Measurements from ENCODE around the gene MAP3K20.

The MAP3K20 gene

DNA sequence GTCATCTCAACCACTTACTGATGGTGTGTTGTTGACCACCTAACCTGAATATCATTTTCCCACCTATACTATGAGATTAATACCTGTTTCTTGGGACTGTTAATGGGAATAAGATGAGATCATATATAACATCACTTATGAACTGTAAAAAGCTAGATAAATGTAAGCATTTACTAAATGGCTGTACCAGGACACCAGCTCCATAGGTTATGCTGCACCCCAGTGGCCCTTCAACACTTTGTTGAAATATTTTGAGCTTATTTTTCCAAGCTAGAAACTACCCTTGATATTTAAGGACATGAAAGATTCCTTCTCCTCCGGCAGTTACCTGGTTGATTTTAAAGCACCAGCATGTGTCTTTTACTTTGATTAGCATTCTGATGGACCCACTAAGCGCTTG, 141.0 kb downstream of the MAP3K20 start:
- no peaks in the 10 kb centered on the region for H3K79me2 ChIP-seq (ENCODE audit: control insufficient read depth, insufficient read depth, low read length, unreplicated experiment)
- no peaks in the 10 kb centered on the region for H3K4me1 ChIP-seq (ENCODE audit: control insufficient read depth, insufficient read depth, low read length, unreplicated experiment)
- no peak overlapping the region for H2AFZ ChIP-seq (ENCODE audit: low read length, unreplicated experiment)
- no peaks in the 10 kb centered on the region for H3K27me3 ChIP-seq (ENCODE audit: insufficient read depth, low read length)
- H3K4me3 ChIP-seq (ENCODE audit: low read depth, low read length) = no peak overlapping the region
- H3K36me3 ChIP-seq (ENCODE audit: insufficient read depth, low read length) = peaks cover 3% of the 10 kb centered on the region; the same call in 1 of the 2 replicates
- no peak overlapping the region for H3K27ac ChIP-seq (ENCODE audit: low read depth, low read length)

DNA sequence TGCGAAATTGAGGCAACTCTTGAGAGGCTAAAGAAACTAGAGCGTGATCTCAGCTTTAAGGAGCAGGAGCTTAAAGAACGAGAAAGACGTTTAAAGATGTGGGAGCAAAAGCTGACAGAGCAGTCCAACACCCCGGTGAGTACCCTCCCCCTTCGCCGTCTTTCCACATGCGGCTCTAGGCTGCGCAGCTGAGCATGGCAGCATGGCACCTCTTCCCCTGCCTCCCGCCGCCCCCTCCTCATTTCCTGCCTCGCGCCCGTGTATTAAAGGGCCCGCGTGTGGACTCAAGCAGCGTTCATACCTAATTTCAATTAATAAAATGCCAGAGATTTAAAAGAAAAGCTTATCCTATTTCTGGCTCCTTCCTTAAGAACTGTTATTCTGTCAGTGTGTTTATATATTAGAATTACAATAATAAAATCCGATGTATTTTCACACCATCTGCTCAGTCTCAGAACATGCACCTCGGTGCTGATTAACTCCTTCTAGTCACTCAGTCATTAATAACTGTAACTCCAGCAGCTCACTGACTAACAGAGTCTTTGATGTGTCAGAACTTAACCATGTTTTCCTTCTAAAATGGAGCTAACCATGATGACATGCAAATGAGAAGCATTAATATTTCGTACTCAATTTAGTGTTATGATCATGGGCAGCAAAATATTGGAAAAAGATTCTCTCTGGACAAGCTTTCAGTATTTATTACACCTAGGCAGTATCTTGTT, 141.6 kb downstream of the MAP3K20 start:
- Histone ChIP-seq H3K4me1 (ENCODE audit: control insufficient read depth, insufficient read depth, low read length, unreplicated experiment) (no peaks in the 10 kb centered on the region), H3K79me2 (ENCODE audit: control insufficient read depth, insufficient read depth, low read length, unreplicated experiment) (no peaks in the 10 kb centered on the region), H2AFZ (ENCODE audit: low read length, unreplicated experiment) (no peak overlapping the region), H3K27ac (ENCODE audit: low read depth, low read length) (no peak overlapping the region), H3K4me3 (ENCODE audit: low read depth, low read length) (no peak overlapping the region), H3K36me3 (ENCODE audit: insufficient read depth, low read length) (peaks cover 3% of the 10 kb centered on the region; the same call in 1 of the 2 replicates), H3K27me3 (ENCODE audit: insufficient read depth, low read length) (no peaks in the 10 kb centered on the region)

DNA sequence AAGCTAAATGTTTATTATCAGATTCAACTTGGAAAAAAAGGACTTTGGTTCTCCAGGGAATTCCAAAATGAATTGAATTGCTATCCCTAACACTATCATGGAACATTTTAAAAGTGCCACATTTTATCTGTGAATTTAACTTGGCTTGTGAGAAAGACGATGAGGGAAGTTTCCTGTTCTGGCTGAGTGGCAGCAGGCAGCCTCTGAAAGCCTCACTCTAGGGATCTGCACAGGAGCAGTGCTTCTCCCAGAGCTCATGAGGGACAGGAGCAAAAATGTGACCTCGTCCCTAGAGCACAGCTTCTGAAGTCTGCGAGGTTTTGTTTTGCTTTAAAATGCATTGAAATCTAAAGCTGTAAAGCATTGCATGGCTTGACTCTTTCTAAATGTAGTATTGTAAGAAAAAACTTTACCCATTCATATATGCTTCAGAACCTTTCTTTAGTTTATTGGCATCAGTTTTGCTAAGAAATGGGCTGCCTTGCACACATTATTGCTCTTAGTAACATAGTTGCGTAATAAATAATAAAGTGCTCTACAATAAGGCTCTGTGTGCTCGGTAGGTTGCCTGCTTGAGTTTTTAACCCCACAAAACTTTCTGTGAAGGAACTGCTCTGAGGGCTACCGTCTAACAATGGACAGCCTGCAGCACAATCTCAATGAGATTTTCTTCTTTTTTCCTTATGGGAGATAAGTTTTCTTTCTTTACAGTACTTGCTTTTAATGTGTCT, 142.8 kb downstream of the MAP3K20 start:
- no peaks in the 10 kb centered on the region for H3K27me3 ChIP-seq (ENCODE audit: insufficient read depth, low read length)
- no peak overlapping the region for H3K4me3 ChIP-seq (ENCODE audit: low read depth, low read length)
- peaks cover 3% of the 10 kb centered on the region; the same call in 1 of the 2 replicates for H3K36me3 ChIP-seq (ENCODE audit: insufficient read depth, low read length)
- no peaks in the 10 kb centered on the region for H3K79me2 ChIP-seq (ENCODE audit: control insufficient read depth, insufficient read depth, low read length, unreplicated experiment)
- H3K4me1 ChIP-seq (ENCODE audit: control insufficient read depth, insufficient read depth, low read length, unreplicated experiment) = no peaks in the 10 kb centered on the region
- no peak overlapping the region for H3K27ac ChIP-seq (ENCODE audit: low read depth, low read length)
- no peak overlapping the region for H2AFZ ChIP-seq (ENCODE audit: low read length, unreplicated experiment)

DNA sequence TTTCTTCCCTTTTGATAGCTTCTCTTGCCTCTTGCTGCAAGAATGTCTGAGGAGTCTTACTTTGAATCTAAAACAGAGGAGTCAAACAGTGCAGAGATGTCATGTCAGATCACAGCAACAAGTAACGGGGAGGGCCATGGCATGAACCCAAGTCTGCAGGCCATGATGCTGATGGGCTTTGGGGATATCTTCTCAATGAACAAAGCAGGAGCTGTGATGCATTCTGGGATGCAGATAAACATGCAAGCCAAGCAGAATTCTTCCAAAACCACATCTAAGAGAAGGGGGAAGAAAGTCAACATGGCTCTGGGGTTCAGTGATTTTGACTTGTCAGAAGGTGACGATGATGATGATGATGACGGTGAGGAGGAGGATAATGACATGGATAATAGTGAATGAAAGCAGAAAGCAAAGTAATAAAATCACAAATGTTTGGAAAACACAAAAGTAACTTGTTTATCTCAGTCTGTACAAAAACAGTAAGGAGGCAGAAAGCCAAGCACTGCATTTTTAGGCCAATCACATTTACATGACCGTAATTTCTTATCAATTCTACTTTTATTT, 145.6 kb downstream of the MAP3K20 start:
- no peaks in the 10 kb centered on the region for H3K4me1 ChIP-seq (ENCODE audit: control insufficient read depth, insufficient read depth, low read length, unreplicated experiment)
- H3K36me3 ChIP-seq (ENCODE audit: insufficient read depth, low read length) = peaks cover 3% of the 10 kb centered on the region; the same call in 1 of the 2 replicates
- H3K27me3 ChIP-seq (ENCODE audit: insufficient read depth, low read length) = no peaks in the 10 kb centered on the region
- H2AFZ ChIP-seq (ENCODE audit: low read length, unreplicated experiment) = no peak overlapping the region
- no peaks in the 10 kb centered on the region for H3K79me2 ChIP-seq (ENCODE audit: control insufficient read depth, insufficient read depth, low read length, unreplicated experiment)
- H3K4me3 ChIP-seq (ENCODE audit: low read depth, low read length) = no peak overlapping the region
- H3K27ac ChIP-seq (ENCODE audit: low read depth, low read length) = no peak overlapping the region

DNA sequence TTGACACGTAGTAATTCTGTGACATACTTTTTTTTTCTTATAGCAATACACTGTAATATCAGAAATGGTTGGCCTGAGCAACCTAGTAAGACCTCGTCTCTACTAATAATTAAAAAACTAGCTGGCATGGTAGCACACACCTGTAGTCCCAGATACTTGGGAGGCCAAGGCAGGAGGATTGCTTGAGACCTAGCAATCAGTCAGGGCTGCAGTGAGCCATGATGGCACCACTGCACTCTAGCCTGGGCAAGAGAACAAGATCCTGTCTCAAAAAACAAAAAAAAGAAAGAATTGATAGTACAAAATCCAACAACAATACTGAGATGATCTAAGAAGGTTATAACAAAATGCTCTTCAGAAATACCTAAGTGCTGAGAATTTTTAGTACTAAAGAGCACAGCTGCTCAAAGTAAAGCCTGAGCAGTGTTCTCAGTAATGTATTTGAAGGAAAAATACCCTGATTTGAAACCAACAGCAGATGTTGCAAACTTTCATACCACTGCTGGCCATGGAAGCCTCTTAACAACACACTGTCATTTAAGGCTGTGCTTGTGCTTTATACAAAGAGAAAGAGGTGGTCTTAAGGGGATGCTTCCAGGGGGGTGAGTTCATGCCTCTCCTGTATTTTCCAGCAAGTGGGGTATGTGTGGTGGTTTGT, 146.4 kb downstream of the MAP3K20 start:
- Histone ChIP-seq H3K4me3 (ENCODE audit: low read depth, low read length) (no peak overlapping the region), H3K36me3 (ENCODE audit: insufficient read depth, low read length) (peaks cover 3% of the 10 kb centered on the region; the same call in 1 of the 2 replicates), H3K4me1 (ENCODE audit: control insufficient read depth, insufficient read depth, low read length, unreplicated experiment) (no peaks in the 10 kb centered on the region), H3K27me3 (ENCODE audit: insufficient read depth, low read length) (no peaks in the 10 kb centered on the region), H2AFZ (ENCODE audit: low read length, unreplicated experiment) (no peak overlapping the region), H3K27ac (ENCODE audit: low read depth, low read length) (no peak overlapping the region), H3K79me2 (ENCODE audit: control insufficient read depth, insufficient read depth, low read length, unreplicated experiment) (no peaks in the 10 kb centered on the region)

DNA sequence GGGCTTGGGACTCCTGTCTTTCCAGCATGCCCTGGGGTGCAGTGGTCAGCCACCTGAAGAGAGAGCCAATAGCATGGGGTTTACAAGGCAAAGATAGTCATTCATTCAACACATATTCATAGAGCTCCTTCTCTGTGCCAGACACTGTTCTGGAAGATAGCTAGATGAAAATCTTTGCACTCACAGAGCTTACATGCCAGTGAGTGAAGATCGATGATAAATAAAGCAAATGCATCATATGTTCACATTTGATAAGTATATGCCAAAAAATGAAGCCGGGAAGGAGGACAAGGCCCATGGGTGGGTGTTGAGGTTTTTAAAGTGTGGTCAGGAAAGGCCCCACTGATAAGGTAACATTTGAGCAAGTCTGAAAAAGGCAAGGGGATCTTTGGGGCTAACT, 148.2 kb downstream of the MAP3K20 start:
- H2AFZ ChIP-seq (ENCODE audit: low read length, unreplicated experiment) = no peak overlapping the region
- no peak overlapping the region for H3K27ac ChIP-seq (ENCODE audit: low read depth, low read length)
- H3K4me3 ChIP-seq (ENCODE audit: low read depth, low read length) = no peak overlapping the region
- H3K27me3 ChIP-seq (ENCODE audit: insufficient read depth, low read length) = no peaks in the 10 kb centered on the region
- no peaks in the 10 kb centered on the region for H3K79me2 ChIP-seq (ENCODE audit: control insufficient read depth, insufficient read depth, low read length, unreplicated experiment)
- H3K4me1 ChIP-seq (ENCODE audit: control insufficient read depth, insufficient read depth, low read length, unreplicated experiment) = no peaks in the 10 kb centered on the region
- H3K36me3 ChIP-seq (ENCODE audit: insufficient read depth, low read length) = peaks cover 3% of the 10 kb centered on the region; the same call in 1 of the 2 replicates

DNA sequence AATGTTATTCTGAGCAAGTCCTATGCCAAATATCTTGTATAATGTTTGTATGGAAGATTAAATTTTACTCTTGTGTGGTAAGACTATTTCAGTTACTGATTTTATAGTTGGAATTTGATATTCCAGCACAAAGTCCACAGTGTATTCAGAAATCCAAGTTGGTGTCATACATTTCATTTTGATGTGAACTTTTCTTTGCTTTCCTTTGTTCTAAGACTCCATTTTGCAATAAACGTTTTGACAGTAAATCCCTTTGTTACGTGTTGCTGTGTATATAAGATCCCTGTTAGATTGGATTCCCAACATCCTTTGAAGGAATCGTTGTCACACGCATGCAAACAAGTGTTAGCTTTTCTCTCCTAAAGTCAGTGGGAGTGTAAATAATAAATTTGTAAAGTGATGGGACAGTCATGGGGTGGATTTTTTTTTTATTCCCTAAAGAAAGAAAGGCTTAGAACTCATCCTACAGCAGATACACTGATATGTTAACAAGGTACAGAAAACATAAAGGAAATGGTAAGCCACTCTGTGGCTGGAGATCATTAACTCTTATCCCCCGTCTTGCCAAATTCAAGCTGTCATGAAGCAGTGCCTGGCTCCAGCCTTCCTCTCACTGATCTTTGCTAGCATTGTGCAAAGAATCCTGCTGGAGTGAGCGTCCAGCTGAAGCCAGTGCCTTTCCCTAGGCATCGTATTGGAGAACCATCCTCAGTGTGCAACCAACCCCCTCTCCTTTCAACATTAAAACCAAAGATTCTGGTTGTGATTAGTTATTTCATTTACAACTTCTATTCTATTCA, 151.5 kb downstream of the MAP3K20 start:
- Histone ChIP-seq H3K79me2 (ENCODE audit: control insufficient read depth, insufficient read depth, low read length, unreplicated experiment) (no peaks in the 10 kb centered on the region), H3K36me3 (ENCODE audit: insufficient read depth, low read length) (no peaks in the 10 kb centered on the region), H3K4me3 (ENCODE audit: low read depth, low read length) (no peak overlapping the region), H3K27ac (ENCODE audit: low read depth, low read length) (no peak overlapping the region), H3K4me1 (ENCODE audit: control insufficient read depth, insufficient read depth, low read length, unreplicated experiment) (no peaks in the 10 kb centered on the region), H2AFZ (ENCODE audit: low read length, unreplicated experiment) (no peak overlapping the region), H3K27me3 (ENCODE audit: insufficient read depth, low read length) (no peaks in the 10 kb centered on the region)

DNA sequence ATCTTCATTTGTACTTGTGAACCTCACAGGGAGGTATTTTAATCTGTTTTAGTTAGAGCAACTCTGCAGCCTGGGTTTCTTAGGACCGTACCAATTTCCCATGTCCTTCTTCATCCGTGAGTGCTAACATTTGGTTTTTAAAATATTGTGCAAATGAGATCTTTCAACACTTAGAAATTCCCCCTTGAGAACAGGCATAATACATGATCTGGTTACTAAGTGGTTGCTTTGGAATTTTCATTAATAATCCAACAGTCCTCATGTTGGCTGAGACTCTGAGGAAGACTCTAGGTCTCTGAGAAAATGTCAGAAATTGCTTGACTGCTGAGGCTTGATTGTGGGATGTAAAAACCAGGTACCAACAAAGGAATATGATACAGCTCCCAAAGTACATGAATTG, 153.4 kb downstream of the MAP3K20 start:
- no peaks in the 10 kb centered on the region for H3K27me3 ChIP-seq (ENCODE audit: insufficient read depth, low read length)
- no peak overlapping the region for H2AFZ ChIP-seq (ENCODE audit: low read length, unreplicated experiment)
- peaks cover 5% of the 10 kb centered on the region; the same call in 1 of the 2 replicates for H3K36me3 ChIP-seq (ENCODE audit: insufficient read depth, low read length)
- no peaks in the 10 kb centered on the region for H3K4me1 ChIP-seq (ENCODE audit: control insufficient read depth, insufficient read depth, low read length, unreplicated experiment)
- no peak overlapping the region for H3K27ac ChIP-seq (ENCODE audit: low read depth, low read length)
- H3K79me2 ChIP-seq (ENCODE audit: control insufficient read depth, insufficient read depth, low read length, unreplicated experiment) = no peaks in the 10 kb centered on the region
- no peak overlapping the region for H3K4me3 ChIP-seq (ENCODE audit: low read depth, low read length)

DNA sequence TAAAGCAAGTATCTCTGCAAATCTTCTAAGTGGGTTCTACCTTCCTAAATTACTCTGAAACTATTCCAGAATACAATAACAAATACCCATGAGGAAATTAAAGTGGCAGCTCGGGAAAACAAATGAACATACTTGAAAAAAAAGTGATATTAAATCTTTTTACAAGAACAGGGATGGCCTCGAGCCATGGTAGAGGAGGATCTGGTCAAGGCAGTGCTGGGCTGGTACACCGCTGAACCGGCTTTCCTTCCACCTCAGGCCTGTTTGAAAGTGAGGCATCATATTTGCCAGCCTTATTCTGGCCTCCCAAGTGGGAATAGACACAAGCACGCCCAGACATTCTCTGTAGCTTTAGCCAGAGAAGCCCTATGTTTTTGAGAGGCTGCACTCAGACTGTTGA, 154.5 kb downstream of the MAP3K20 start:
- H3K27ac ChIP-seq (ENCODE audit: low read depth, low read length) = no peak overlapping the region
- no peak overlapping the region for H2AFZ ChIP-seq (ENCODE audit: low read length, unreplicated experiment)
- H3K27me3 ChIP-seq (ENCODE audit: insufficient read depth, low read length) = no peaks in the 10 kb centered on the region
- peaks cover 5% of the 10 kb centered on the region; the same call in 1 of the 2 replicates for H3K36me3 ChIP-seq (ENCODE audit: insufficient read depth, low read length)
- no peaks in the 10 kb centered on the region for H3K79me2 ChIP-seq (ENCODE audit: control insufficient read depth, insufficient read depth, low read length, unreplicated experiment)
- no peaks in the 10 kb centered on the region for H3K4me1 ChIP-seq (ENCODE audit: control insufficient read depth, insufficient read depth, low read length, unreplicated experiment)
- H3K4me3 ChIP-seq (ENCODE audit: low read depth, low read length) = no peak overlapping the region

DNA sequence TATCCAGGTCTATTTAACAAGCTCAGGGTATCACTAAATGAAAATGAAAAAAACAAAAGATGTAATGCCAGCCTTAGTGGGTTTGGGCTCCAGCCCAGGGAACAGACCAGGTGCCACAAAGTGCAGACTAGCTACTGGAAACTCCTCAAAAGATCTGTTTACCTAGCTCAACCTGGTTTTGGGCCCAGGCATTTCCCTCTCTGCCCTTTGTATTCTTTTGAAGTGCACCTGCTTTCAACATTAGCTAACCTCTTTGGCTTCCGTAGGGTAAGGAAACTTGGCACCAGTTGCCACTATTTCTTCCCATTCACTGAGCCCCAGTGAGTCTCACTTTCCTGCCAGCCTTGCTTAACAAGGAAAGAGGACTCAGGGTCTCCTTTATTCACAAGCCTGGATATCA, 155.4 kb downstream of the MAP3K20 start:
- Histone ChIP-seq H3K36me3 (ENCODE audit: insufficient read depth, low read length) (peaks cover 5% of the 10 kb centered on the region; the same call in 1 of the 2 replicates), H3K4me1 (ENCODE audit: control insufficient read depth, insufficient read depth, low read length, unreplicated experiment) (no peaks in the 10 kb centered on the region), H2AFZ (ENCODE audit: low read length, unreplicated experiment) (no peak overlapping the region), H3K79me2 (ENCODE audit: control insufficient read depth, insufficient read depth, low read length, unreplicated experiment) (no peaks in the 10 kb centered on the region), H3K4me3 (ENCODE audit: low read depth, low read length) (no peak overlapping the region), H3K27me3 (ENCODE audit: insufficient read depth, low read length) (no peaks in the 10 kb centered on the region), H3K27ac (ENCODE audit: low read depth, low read length) (no peak overlapping the region)
